H1 (cell line): ENCODE results near the gene OXCT2. TPM values are rescaled to one million over a fixed set of nuclear protein-coding genes. Genes with fewer than 3 reads are reported as not detected.

ENCODE experiments used
- CTCF ChIA-PET: fragments of 300-600 bp; sonication (Branson Sonifier 250); formaldehyde crosslinking; loops from one replicate; lab custom pipeline; 2021; ENCODE audit not compliant: partially characterized antibody; lab: Charles Lee
- POLR2A ChIA-PET: fragments of 300-600 bp; sonication (Branson Sonifier 250); formaldehyde crosslinking; loops from one replicate; lab custom pipeline; 2021; ENCODE audit warnings: inconsistent platforms; ENCODE audit not compliant: partially characterized antibody; lab: Charles Lee
- DNase-seq, 2 experiments: peaks; one replicate each; pipeline versions ENCODE4 v3.0.0 to v3.0.0-alpha.2; 2010 to 2022; ENCODE audit warnings: low spot score in 2 of 2, low read depth in 1 of 2, mixed read lengths in 1 of 2
- FAIRE-seq: peaks from 2 replicates; lab custom pipeline; 2011; peaks lifted over from hg19 to GRCh38; lab: Jason Lieb, UNC
- H2AFZ ChIP-seq: 2 replicates; pipeline ENCODE4 v1.8.1; 2012; ENCODE audit warnings: low read length, inconsistent platforms
- H2AK5ac ChIP-seq: 2 replicates; pipeline ENCODE4 v1.6.1; 2013; ENCODE audit warnings: low read depth, low read length
- H2BK120ac ChIP-seq: replicated peaks from 2 replicates; pipeline ENCODE3; 2013; ENCODE audit warnings: low read depth, low read length, inconsistent platforms
- H2BK12ac ChIP-seq: 2 replicates; pipeline ENCODE4 v1.6.1; 2013; ENCODE audit warnings: low read depth, low read length
- H2BK15ac ChIP-seq: 2 replicates; pipeline ENCODE4 v1.6.1; 2013; ENCODE audit warnings: low read length
- H2BK20ac ChIP-seq: 2 replicates; pipeline ENCODE4 v1.6.1; 2013; ENCODE audit warnings: low read length
- H2BK5ac ChIP-seq: 2 replicates; pipeline ENCODE4 v1.6.1; 2013; ENCODE audit warnings: low read depth, low read length
- H3K14ac ChIP-seq: 2 replicates; pipeline ENCODE4 v1.6.1; 2013; ENCODE audit warnings: inconsistent platforms; ENCODE audit not compliant: insufficient read length
- H3K18ac ChIP-seq: 2 replicates; pipeline ENCODE4 v1.6.1; 2013; ENCODE audit warnings: low read length; ENCODE audit errors: extremely low read depth
- H3K23ac ChIP-seq: 2 replicates; pipeline ENCODE4 v1.6.1; 2013; ENCODE audit warnings: inconsistent platforms; ENCODE audit not compliant: insufficient read length
- H3K23me2 ChIP-seq: 2 replicates; pipeline ENCODE4 v1.6.1; 2013; ENCODE audit warnings: low read depth, low read length
- H3K27ac ChIP-seq: 2 replicates; pipeline ENCODE4 v1.6.1; 2011; ENCODE audit warnings: low read depth, low read length, inconsistent platforms
- H3K27me3 ChIP-seq, 4 experiments: replicated peaks in 1 of 4; 1 replicate in 1 of 4; 2 replicates in 3 of 4; pipeline versions ENCODE4 v1.6.1 to v1.8.1; 2011 to 2013; ENCODE audit warnings: low read length in 3 of 4, mild to moderate bottlenecking in 3 of 4, inconsistent platforms in 2 of 4, mixed read lengths in 2 of 4, moderate library complexity in 1 of 4; ENCODE audit not compliant: control insufficient read depth in 3 of 4, insufficient read depth in 3 of 4; ENCODE audit errors: extremely low read depth in 1 of 4
- H3K36me3 ChIP-seq, 4 experiments: 2 replicates each; pipeline versions ENCODE4 v1.6.1 to v1.8.1; 2011 to 2013; ENCODE audit warnings: mild to moderate bottlenecking in 4 of 4, low read length in 3 of 4, moderate library complexity in 2 of 4, control low read depth in 1 of 4, inconsistent platforms in 1 of 4; ENCODE audit not compliant: insufficient read depth in 4 of 4, control insufficient read depth in 2 of 4
- H3K4ac ChIP-seq: replicated peaks from 2 replicates; pipeline ENCODE3; 2013; ENCODE audit warnings: low read length, low read depth, mixed read lengths, inconsistent platforms; ENCODE audit not compliant: insufficient read length
- H3K4me1 ChIP-seq, 4 experiments: replicated peaks in 1 of 4; 1 replicate in 1 of 4; 2 replicates in 3 of 4; pipeline versions ENCODE4 v1.6.1 to v1.8.1; 2011 to 2013; ENCODE audit warnings: low read length in 3 of 4, inconsistent platforms in 2 of 4, mixed read lengths in 1 of 4; ENCODE audit not compliant: insufficient read depth in 4 of 4, control insufficient read depth in 3 of 4
- H3K4me2 ChIP-seq, 2 experiments: 2 replicates each; pipeline versions ENCODE4 v1.6.1 to v1.8.1; 2011 to 2013; ENCODE audit warnings: low read depth in 2 of 2, low read length in 2 of 2, control low read depth in 1 of 2, inconsistent platforms in 1 of 2, mild to moderate bottlenecking in 1 of 2; ENCODE audit not compliant: insufficient read depth in 1 of 2
- H3K4me3 ChIP-seq, 4 experiments: fragments of 200-600, 300-600 bp in 1 of 4; sonication (generic), shearing (Covaris generic), sonication (Bioruptor Twin) in 1 of 4; 2 replicates each; pipeline versions ENCODE4 v1.5.1 to v1.8.1; 2011 to 2016; ENCODE audit warnings: low read length in 4 of 4, low read depth in 3 of 4, control low read depth in 2 of 4, inconsistent platforms in 2 of 4, mild to moderate bottlenecking in 2 of 4, mixed read lengths in 1 of 4, moderate library complexity in 1 of 4; ENCODE audit not compliant: insufficient read depth in 2 of 4; ENCODE audit errors: extremely low read depth in 1 of 4
- H3K56ac ChIP-seq: replicated peaks from 2 replicates; pipeline ENCODE3; 2013; ENCODE audit warnings: low read depth, mild to moderate bottlenecking, mixed read lengths, low read length, inconsistent platforms; ENCODE audit not compliant: insufficient read length
- H3K79me1 ChIP-seq: 2 replicates; pipeline ENCODE4 v1.6.1; 2013; ENCODE audit warnings: low read depth, low read length, control low read depth
- H3K79me2 ChIP-seq, 2 experiments: 2 replicates each; pipeline versions ENCODE4 v1.6.1 to v1.8.1; 2012 to 2013; ENCODE audit warnings: low read length in 2 of 2, mild to moderate bottlenecking in 2 of 2, inconsistent platforms in 1 of 2; ENCODE audit not compliant: insufficient read depth in 2 of 2, control insufficient read depth in 1 of 2
- H3K9ac ChIP-seq, 4 experiments: replicated peaks in 1 of 4; 1 replicate in 1 of 4; 2 replicates in 3 of 4; pipeline versions ENCODE4 v1.6.1 to v1.8.1; 2011 to 2013; ENCODE audit warnings: low read depth in 3 of 4, low read length in 3 of 4, control low read depth in 2 of 4, mild to moderate bottlenecking in 2 of 4, moderate library complexity in 2 of 4, inconsistent platforms in 1 of 4; ENCODE audit errors: extremely low read depth in 1 of 4
- H3K9me3 ChIP-seq, 2 experiments: 2 replicates each; pipeline versions ENCODE4 v1.6.1 to v1.8.1; 2012 to 2013; ENCODE audit warnings: mild to moderate bottlenecking in 2 of 2, moderate library complexity in 2 of 2, control low read depth in 1 of 2, inconsistent platforms in 1 of 2, low read depth in 1 of 2, low read length in 1 of 2, mixed read lengths in 1 of 2; ENCODE audit not compliant: insufficient read depth in 2 of 2
- H4K20me1 ChIP-seq, 2 experiments: replicated peaks in 1 of 2; 2 replicates each; pipeline versions ENCODE3 to v1.8.1; 2011 to 2013; ENCODE audit warnings: inconsistent platforms in 2 of 2, low read length in 2 of 2, mild to moderate bottlenecking in 1 of 2; ENCODE audit not compliant: insufficient read depth in 2 of 2, control insufficient read depth in 1 of 2
- H4K5ac ChIP-seq: 2 replicates; pipeline ENCODE4 v1.6.1; 2013; ENCODE audit warnings: low read length, low read depth, mixed read lengths, inconsistent platforms; ENCODE audit not compliant: insufficient read length
- H4K8ac ChIP-seq: 2 replicates; pipeline ENCODE4 v1.8.0; 2013; ENCODE audit warnings: mild to moderate bottlenecking, moderate library complexity, low read length, inconsistent platforms; ENCODE audit not compliant: insufficient read depth; ENCODE audit errors: extremely low read depth
- H4K91ac ChIP-seq: replicated peaks from 2 replicates; pipeline ENCODE3; 2013; ENCODE audit warnings: low read length, mixed read lengths, inconsistent platforms; ENCODE audit not compliant: insufficient read length
- BCL11A ChIP-seq, 2 experiments: IDR thresholded peaks; one replicate each; pipeline ENCODE4 v1.6.1; 2011; ENCODE audit warnings: low read depth in 2 of 2, low read length in 2 of 2, mild to moderate bottlenecking in 2 of 2
- CHD1 ChIP-seq: IDR thresholded peaks from 2 replicates; pipeline ENCODE4 v1.6.1; 2012; ENCODE audit warnings: low read depth, low read length, improper control_type of control experiment
- CHD2 ChIP-seq: IDR thresholded peaks from 2 replicates; pipeline ENCODE4 v1.6.1; 2012; ENCODE audit warnings: low read length, improper control_type of control experiment
- CTBP2 ChIP-seq: IDR thresholded peaks from 2 replicates; pipeline ENCODE4 v1.7.0; 2011; ENCODE audit warnings: borderline replicate concordance, mild to moderate bottlenecking, moderate library complexity, mixed read lengths, low read length; ENCODE audit not compliant: insufficient read depth, insufficient read length
- EZH2 ChIP-seq: fragments of 200-600 bp; sonication (generic); IDR thresholded peaks from 2 replicates; pipeline ENCODE4 v1.7.1; 2012; ENCODE audit warnings: low read depth, mild to moderate bottlenecking, moderate library complexity, low read length, inconsistent platforms; ENCODE audit not compliant: severe bottlenecking
- KDM5A ChIP-seq: fragments of 200-600 bp; IDR thresholded peaks from 2 replicates; pipeline ENCODE4 v1.7.1; 2012; ENCODE audit warnings: mild to moderate bottlenecking, low read length, inconsistent platforms, mixed read lengths
- NANOG ChIP-seq: IDR thresholded peaks from 2 replicates; pipeline ENCODE4 v1.6.1; 2011; ENCODE audit warnings: low read length, low read depth, mild to moderate bottlenecking, inconsistent platforms; ENCODE audit not compliant: insufficient read depth, poor library complexity, severe bottlenecking
- POLR2A ChIP-seq, 2 experiments: IDR thresholded peaks; 1 replicate in 1 of 2; 2 replicates in 1 of 2; pipeline ENCODE4 v1.6.1; 2011; ENCODE audit warnings: low read depth in 2 of 2, low read length in 2 of 2, mild to moderate bottlenecking in 2 of 2; ENCODE audit errors: control extremely low read depth in 1 of 2
- RFX5 ChIP-seq: IDR thresholded peaks from 2 replicates; pipeline ENCODE4 v1.6.1; 2011; ENCODE audit warnings: low read depth, low read length, improper control_type of control experiment, borderline replicate concordance
- RNF2 ChIP-seq: fragments of 200-900, 300-1000 bp; sonication (generic); IDR thresholded peaks from 2 replicates; pipeline ENCODE4 v1.7.1; 2016; ENCODE audit warnings: borderline replicate concordance, low read depth, mild to moderate bottlenecking, antibody characterized with exemption, low read length; ENCODE audit not compliant: poor library complexity, severe bottlenecking; ENCODE audit errors: missing control alignments
- SIX5 ChIP-seq: IDR thresholded peaks from 2 replicates; pipeline ENCODE4 v1.6.1; 2011; ENCODE audit warnings: mild to moderate bottlenecking, low read depth, low read length
- TBP ChIP-seq: IDR thresholded peaks from 2 replicates; pipeline ENCODE4 v1.6.1; 2011; ENCODE audit warnings: low read depth, low read length, improper control_type of control experiment
- TEAD4 ChIP-seq: IDR thresholded peaks from 2 replicates; pipeline ENCODE4 v1.6.1; 2012; ENCODE audit warnings: low read depth, low read length, inconsistent platforms, mixed read lengths
- WGBS, 2 experiments: shearing (Covaris generic) in 1 of 2; methylation state at CpG; one replicate each; pipeline versions ENCODE4 v1.1.6 to v1.1.7; 2013 to 2015; ENCODE audit warnings: low lambda C conversion rate in 2 of 2, mixed read lengths in 2 of 2, inconsistent platforms in 1 of 2, low coverage in 1 of 2, missing lambda C conversion rate in 1 of 2; ENCODE audit not compliant: insufficient replicate concordance in 2 of 2, insufficient coverage in 1 of 2, insufficient read length in 1 of 2; ENCODE audit errors: extremely low coverage in 1 of 2, missing lambda C conversion rate in 1 of 2; 5-methylcytosine and 5-hydroxymethylcytosine counted together
- polyA plus RNA-seq, 7 experiments: library from polyadenylated mRNA; depleted of rRNA in 3 of 7; stranded (reverse) in 5 of 7; unstranded in 2 of 7; fragments of >200 nt in 5 of 7; fragments of 200-250 nt in 2 of 7; gene quantifications; 1 replicate in 5 of 7; 2 replicates in 1 of 7; 4 replicates in 1 of 7; pipeline versions ENCODE4 v1.2.1 to v1.2.3, GENCODE V29; 2011 to 2013; ENCODE audit warnings: missing spikeins in 2 of 7, mixed read lengths in 2 of 7
- total RNA-seq: library from RNA; stranded (reverse); fragmentation: NEBNext Ultra II Directional; extraction: Animal tissue kit (Norgen Biotek cat#: 25700); gene quantifications from 2 replicates; pipeline ENCODE4 v1.2.1, GENCODE V29; 2021

Gene OXCT2
- total and polyA plus RNA-seq, 2 of the 8 experiments (the other 6 are each of a cell fraction or from before 2014, with no cell fraction given), result 2.6 to 2.9 TPM

DNA sequence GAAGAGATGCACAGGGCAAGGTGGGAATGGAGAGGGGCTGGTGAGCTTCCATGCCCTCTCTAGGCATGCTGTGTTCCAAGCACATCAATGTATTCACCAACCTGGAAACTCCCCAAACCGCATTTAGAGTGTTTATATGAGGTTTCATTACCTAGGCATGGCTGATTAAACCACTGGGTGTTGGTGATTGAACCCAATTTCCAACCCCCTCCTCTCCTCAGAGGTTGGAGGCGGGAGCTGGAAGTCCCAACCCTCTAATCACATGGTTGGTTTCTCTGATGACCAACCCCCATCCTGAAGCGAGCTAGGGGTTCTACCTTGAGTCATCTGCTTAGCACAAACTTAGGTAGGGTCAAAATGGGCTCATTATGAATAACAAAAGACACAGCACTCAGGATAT lies 35.4 kb downstream of the OXCT2 start:
- Histone ChIP-seq H3K4me1 (peaks cover 0 to 7% (median 2%) of the 10 kb centered on the region in 4 experiments; a peak in 3 of 7 replicates), H4K20me1 (no peaks in the 10 kb centered on the region), H2BK20ac (no peak overlapping the region), H3K79me2 (no peaks in the 10 kb centered on the region), H3K36me3 (no peaks in the 10 kb centered on the region; a peak in 1 of 8 replicates), H2BK120ac (no peak overlapping the region), H2AFZ (no peak overlapping the region), H3K4me2 (no peak overlapping the region), H3K4ac (no peak overlapping the region), H2BK12ac (no peak overlapping the region), H3K9ac (no peak overlapping the region), H2AK5ac (no peak overlapping the region), H3K23ac (no peak overlapping the region), H3K9me3 (no peaks in the 10 kb centered on the region; a peak in 1 of 4 replicates), H4K91ac (no peak overlapping the region), H2BK5ac (no peak overlapping the region), H3K23me2 (peaks cover 10% of the 10 kb centered on the region), H2BK15ac (no peak overlapping the region), H3K79me1 (no peaks in the 10 kb centered on the region; the same call in 1 of the 2 replicates), H3K14ac (no peak overlapping the region), H3K18ac (no peak overlapping the region), H4K8ac (no peak overlapping the region), H4K5ac (no peak overlapping the region), H3K27ac (no peak overlapping the region), H3K56ac (no peak overlapping the region), H3K4me3 (no peak overlapping the region), H3K27me3 (peaks cover 4 to 53% (median 28%) of the 10 kb centered on the region in 4 experiments)
- ChIA-PET POLR2A (interaction anchor here (0.5 to 1.2 kb wide), 3 partner anchors 16 to 159 kb away, joined by 3 to 4 read pairs (median 3); partner anchors contain the start of gene PABPC4), CTCF (interaction anchor here (0.9 to 2.8 kb wide), 6 partner anchors 8 to 34 kb away, joined by 3 to 10 read pairs (median 4); no protein-coding TSS in a partner anchor)
- FAIRE-seq, result no peak
- 79% methylated on average over 3 of the region's 3 CpGs; no CpG with 5 or more reads in 1 of the 2 experiments for WGBS, 2 experiments
- DNase-seq, result no peak
- TF ChIP-seq TBP (no peak), NANOG (no peak), RNF2 (no peak), CTBP2 (no peak), EZH2 (no peak), KDM5A (no peak), CHD2 (no peak), CHD1 (no peak), BCL11A (IDR thresholded peaks at IDR 0.05; ENCODE audit: low read depth in 2 of 2, low read length in 2 of 2) (no peak), RFX5 (no peak), POLR2A (IDR thresholded peaks at IDR 0.05; ENCODE audit: control extremely low read depth in 1 of 2, low read depth in 2 of 2, low read length in 2 of 2) (no peak), SIX5 (no peak), TEAD4 (no peak)
